ENCODE data around the gene CASP14. TPM values are rescaled to one million over a fixed set of nuclear protein-coding genes. Genes with fewer than 3 reads are reported as not detected.
"Not testable (repeated sequence)": the region's sequence is repeated elsewhere in the genome, so short reads cannot be mapped to it uniquely, and the experiment has no call there.

Gene CASP14, protein sequence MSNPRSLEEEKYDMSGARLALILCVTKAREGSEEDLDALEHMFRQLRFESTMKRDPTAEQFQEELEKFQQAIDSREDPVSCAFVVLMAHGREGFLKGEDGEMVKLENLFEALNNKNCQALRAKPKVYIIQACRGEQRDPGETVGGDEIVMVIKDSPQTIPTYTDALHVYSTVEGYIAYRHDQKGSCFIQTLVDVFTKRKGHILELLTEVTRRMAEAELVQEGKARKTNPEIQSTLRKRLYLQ
- not detected in 2 replicates for polyA plus RNA-seq (2014; cell fraction: cytosol; rRNA removed)
- polyA plus RNA-seq (2014; cell fraction: nucleus; rRNA removed): not detected in 2 replicates

GRCh38 chr19:15048885-15049541 is at the start of gene CASP14:
TSS of gene CASP14 (plus strand) at chr19:15049480. CDS start at chr19:15052252, 2,772 bp downstream.
- no peak for DNase-seq (ENCODE audit: low spot score)

DNA sequence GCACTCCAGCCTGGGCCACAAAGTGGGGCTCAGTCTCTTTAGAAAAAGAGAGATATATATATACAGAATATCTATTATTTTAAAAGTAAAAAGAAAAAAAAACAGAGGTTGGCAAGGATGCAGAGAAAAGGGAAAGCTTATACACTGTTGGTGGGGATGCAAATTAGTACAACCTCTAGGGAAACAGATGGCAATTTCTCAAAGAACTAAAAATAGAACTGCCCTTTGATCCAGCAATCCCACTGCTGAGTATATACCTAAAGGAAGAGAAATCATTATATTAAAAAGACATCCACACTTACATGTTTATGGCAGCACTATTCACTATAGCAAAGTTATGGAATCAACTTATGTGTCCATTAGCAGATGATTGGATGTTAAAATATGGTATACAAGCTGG is 41.0 kb upstream of the CASP14 start:
- DNase-seq (ENCODE audit: low spot score): no peak

- no peak for DNase-seq (ENCODE audit: low spot score)
These were observed 38.6 kb upstream of the CASP14 start for GRCh38 chr19:15010501-15011300.

- DNase-seq (ENCODE audit: low spot score): no peak
These were observed 34.7 kb upstream of the CASP14 start for GRCh38 chr19:15014579-15014978.

DNA sequence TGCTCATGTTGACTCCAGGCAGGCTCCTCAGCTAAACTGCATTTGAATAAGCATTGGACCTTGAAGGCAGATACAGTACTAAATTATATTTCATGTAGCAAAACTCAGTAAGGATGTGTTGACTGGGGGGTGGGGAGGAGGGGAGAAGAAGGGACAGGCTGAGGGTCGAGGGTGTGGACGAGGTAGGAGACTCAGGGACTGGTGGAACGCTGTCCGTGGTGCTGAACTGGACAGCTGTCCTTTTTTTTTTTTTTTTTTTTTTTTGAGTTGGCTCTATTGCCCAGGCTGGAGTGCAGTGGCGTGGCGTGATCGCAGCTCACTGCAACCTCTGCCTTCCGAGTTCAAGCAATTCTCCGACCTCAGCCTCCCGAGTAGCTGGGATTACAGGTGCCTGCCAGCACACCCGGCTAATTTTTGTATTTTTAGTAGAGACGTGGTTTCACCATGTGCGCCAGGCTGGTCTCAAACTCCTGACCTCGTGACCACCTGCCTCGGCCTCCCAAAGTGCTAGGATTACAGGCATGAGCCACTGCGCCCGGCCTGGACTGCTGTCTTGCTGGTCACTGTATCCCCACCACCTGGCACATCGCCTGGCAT is 33.2 kb upstream of the CASP14 start:
- no peak for DNase-seq (ENCODE audit: low spot score)

- not testable (repeated sequence) for DNase-seq (ENCODE audit: low spot score)
These were observed 30.4 kb upstream of the CASP14 start for GRCh38 chr19:15018836-15019235.

DNA sequence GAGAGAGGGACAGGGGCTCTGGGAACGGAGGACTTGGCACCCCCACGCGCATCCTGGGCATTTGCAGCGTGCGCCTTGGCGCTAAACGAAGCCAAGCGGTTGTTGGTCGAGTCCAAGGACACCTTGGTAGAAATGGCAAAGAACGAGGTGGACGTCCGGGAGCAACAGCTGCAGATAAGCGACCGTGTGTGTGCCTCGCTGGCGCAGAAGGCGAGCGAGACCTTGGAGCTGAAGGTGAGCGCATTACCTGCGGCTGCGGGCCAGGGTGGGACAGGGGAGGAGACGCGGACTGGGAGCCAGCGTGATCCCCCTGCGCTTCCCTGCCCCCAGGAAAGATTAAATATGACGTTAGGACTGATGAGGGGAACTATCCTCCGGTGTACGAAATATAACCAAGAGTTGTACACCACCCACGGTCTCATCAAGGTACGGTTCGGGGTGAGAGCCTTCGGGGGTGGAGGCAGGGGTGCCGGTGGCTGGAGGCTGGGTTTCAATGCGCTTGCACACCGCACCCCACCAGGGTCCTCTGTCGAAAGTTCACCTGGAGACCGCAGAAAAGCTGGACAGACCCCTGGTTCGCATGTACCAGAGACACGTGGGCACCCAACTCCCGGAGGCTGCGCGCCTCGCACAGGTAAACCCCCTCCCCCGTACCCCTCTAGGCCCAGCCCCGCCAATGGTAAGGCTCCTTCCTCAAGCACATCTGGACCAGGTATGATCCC is 27.8 kb upstream of the CASP14 start:
- DNase-seq (ENCODE audit: low spot score): no peak

DNA sequence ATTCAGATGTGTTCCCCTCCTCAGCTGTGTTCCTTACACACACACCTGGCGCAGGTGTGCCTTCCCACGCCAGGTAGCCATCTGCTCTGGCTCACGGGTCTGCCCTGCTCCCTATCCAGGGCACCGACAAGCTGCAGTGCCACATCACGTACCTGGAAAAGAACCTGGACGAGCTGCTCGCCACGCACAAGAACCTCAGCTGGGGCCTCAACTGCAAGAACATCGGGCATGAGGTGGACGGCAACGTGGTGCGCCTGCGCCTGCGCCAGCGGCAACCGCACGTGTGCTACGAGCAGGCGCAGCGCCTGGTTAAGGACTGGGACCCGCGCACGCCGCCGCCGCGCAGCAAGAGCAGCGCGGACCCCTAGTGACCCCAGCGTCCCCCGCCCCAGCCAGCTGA is 26.5 kb upstream of the CASP14 start:
- DNase-seq (ENCODE audit: low spot score): no peak

DNA sequence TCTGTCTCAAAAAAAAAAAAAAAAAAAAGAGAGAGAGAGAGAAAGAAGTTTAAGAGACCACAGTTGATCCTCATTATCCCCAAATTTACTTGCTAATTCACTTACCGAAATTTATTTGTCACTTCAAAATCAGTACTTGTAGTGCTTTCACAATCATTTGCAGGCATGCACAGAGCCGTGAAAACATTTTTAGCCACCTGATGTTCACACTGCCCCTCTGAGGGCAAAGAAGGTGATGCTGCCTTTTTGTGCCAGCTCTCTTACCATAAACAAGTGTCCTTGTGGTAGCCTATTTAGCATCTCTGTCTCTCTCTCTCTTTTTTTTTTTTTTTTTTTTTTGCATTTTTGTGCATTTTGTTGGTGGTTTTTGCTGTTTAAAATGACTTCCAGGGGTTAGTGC is 24.1 kb upstream of the CASP14 start:
- no peak for DNase-seq (ENCODE audit: low spot score)

DNA sequence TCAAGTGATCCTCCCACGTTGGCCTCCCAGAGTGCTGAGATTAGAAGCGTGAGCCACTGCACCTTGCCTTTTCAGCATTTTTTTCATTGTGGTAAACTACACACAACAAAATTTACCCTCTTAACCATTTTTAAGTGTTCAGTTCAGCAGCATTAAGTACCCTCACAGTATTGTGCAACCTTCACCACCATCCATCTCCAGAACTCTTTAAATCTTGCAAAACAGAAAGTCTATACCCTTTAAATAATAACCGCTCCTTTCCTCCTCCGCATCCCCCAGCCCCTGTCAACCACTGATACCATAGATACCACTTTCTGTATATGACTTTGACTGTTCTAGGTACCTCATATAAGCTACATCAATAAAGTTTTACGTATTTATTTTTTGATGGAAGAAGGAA is 20.8 kb upstream of the CASP14 start:
- no peak for DNase-seq (ENCODE audit: low spot score)

DNA sequence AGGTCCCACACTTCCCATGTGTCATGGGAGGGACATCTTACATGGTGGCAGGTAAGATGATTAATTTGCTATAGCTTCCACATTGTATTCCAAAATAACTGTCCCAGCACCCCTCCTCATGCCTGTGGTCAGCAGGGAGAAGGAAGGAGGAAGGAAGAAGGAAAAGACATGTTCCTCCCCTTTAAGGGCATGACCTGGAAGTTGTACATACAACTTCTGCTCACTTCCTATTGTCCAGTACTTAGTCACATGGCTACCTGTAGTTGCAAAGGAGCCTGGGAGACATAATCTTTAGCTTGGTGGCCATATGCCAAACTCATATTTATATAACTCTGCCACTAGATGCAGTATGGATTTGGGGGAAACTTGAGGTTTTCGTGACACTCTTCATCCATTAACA is 17.6 kb upstream of the CASP14 start:
- DNase-seq (ENCODE audit: low spot score): no peak

- no peak for DNase-seq (ENCODE audit: low spot score)
These were observed 13.4 kb upstream of the CASP14 start for GRCh38 chr19:15035795-15036311.

- no peak for DNase-seq (ENCODE audit: low spot score)
These were observed 11.7 kb upstream of the CASP14 start for GRCh38 chr19:15037586-15037985.

GRCh38 chr19:15038294-15038693 is 11.0 kb upstream of the CASP14 start:
- DNase-seq (ENCODE audit: low spot score): no peak

DNA sequence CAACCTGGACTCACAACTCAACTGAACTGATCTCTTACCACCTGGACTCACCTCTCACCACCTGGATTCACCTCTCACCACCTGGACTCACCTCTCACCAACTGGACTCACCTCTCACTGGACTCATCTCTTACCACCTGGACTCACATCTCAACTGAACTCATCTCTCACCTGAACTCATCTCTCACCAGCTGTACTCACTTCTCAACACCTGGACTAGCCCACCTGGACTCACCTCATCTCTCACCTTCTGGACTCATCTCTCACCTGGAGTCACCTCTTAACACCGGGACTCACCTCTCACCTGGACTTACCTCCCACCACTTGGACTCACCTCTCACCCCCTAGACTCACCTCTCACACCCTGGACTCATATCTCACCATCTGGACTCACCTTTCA is 7.3 kb upstream of the CASP14 start:
- no peak for DNase-seq (ENCODE audit: low spot score)

DNA sequence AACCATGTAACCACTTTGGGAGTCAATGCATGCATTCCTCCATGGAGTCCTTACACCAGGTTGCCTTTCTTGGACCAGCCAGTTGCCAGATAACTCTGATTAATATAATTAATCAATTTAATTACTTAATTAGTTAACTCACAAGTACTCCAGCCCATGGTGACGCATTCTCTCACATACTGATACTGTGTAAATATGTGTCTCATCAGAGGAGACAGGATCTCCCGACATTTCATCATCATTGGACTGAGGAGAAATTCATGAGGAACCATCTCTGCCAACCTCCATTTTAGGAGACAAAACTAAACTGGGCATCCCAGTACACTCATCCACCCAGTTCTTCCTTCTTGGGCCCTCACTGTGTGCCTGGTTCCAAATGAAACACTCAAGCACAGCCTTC is 6.5 kb upstream of the CASP14 start:
- no peak for DNase-seq (ENCODE audit: low spot score)

DNA sequence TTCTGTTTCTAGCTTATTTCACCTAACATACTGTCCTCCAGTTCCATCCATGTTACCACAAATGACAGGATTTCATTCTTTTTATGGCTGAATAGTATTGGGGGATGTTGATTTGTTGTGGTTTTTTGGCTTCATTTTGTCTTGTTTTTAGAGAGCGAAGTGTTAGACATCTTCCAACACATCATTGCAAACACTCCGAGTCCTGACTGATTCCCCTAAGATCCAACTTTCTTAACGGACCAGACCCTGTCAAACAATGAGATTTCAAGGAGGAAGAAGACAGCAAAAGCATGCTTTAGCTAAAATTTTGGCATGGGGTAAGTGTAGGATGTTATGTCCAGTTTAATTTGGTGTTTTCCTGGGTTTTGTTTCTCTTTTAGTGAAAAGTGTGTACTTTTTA is 3.8 kb upstream of the CASP14 start:
- no peak for DNase-seq (ENCODE audit: low spot score)

GRCh38 chr19:15047680-15048079 is 1.6 kb upstream of the CASP14 start:
- no peak for DNase-seq (ENCODE audit: low spot score)

DNA sequence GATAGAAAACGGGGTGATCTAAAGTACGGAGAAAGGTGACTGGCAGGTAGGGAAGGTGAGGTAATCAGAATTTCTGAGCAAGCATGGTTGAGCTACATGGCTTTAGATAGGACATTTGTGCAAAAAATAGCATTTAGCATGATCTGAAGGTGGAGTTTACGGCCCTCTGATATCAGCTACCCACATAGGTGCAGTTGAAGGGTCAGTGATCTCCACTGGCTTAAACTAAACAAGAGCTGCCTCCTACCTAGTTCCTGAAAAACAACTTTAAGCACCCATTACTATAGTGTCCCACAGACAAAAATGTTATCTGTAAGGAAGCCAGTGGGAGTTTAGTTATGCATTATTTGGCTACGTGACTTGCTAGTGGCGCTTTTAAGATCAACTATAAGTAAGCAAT is 1.2 kb upstream of the CASP14 start:
- no peak for DNase-seq (ENCODE audit: low spot score)

DNA sequence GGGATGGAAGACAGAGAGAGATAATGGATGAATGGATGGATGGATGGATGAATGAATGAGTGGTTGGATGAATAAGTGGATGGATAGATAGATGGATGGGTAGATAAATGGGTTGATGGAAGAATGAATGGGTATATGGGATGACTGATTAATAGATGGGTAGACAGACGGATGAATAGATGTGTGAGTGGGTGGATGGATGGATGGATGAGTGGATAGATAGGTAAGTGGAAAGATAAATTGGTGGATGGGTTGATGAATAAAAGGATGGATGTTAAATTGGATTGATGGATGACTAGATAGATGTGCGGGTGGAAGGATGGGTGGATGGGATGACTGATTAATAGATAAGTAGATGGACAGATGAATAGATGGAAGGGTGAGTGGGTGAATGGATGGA is 1.4 kb downstream of the CASP14 start:
- DNase-seq (ENCODE audit: low spot score): no peak

DNA sequence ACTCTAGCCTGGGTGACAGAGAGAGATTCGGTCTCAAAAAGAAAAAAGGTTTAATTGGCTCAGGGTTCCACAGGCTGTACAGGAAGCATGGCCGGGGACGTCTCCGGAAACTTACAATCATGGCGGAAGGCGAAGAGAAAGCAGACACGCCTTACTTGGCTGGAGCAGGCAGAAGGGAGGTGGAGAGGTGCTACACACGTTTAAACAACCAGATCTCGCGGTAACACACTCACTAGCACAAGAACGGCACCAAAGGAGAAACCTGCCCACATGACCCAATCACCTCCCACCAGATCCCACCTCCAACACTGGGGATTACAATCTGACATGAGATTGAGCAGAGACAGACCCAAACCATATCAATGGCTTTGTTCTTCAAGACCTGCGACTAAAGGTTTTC is 12.8 kb downstream of the CASP14 start:
- no peak for DNase-seq (ENCODE audit: low spot score)

Measured in SK-N-DZ (cell line).